H9 (cell line): ENCODE data around the gene ANAPC10. TPM values are rescaled to one million over a fixed set of nuclear protein-coding genes. Genes with fewer than 3 reads are reported as not detected.

Source experiments
- DNase-seq: peaks from one replicate; pipeline ENCODE4 v3.0.0-alpha.2; 2017
- H2AFZ ChIP-seq: one replicate; pipeline ENCODE4 v1.6.1; 2013; ENCODE audit warnings: mild to moderate bottlenecking, low read length, control low read depth, moderate library complexity
- H2AK5ac ChIP-seq: 2 replicates; pipeline ENCODE4 v1.6.1; 2013; ENCODE audit warnings: low read length, control low read depth, mixed read lengths; ENCODE audit not compliant: insufficient read length
- H2BK120ac ChIP-seq: one replicate; pipeline ENCODE4 v1.6.1; 2013; ENCODE audit warnings: low read depth, mild to moderate bottlenecking, low read length, control low read depth, inconsistent platforms; ENCODE audit not compliant: poor library complexity, severe bottlenecking
- H2BK12ac ChIP-seq: 2 replicates; pipeline ENCODE4 v1.6.1; 2013; ENCODE audit warnings: low read length, control low read depth, mixed read lengths, low read depth; ENCODE audit not compliant: insufficient read length
- H2BK15ac ChIP-seq: 2 replicates; pipeline ENCODE4 v1.6.1; 2013; ENCODE audit warnings: low read depth, low read length, control low read depth
- H2BK20ac ChIP-seq: one replicate; pipeline ENCODE4 v1.6.1; 2013; ENCODE audit warnings: low read depth, mild to moderate bottlenecking, low read length, control low read depth, inconsistent platforms; ENCODE audit not compliant: poor library complexity, severe bottlenecking
- H2BK5ac ChIP-seq: 2 replicates; pipeline ENCODE4 v1.6.1; 2013; ENCODE audit warnings: low read length, control low read depth, mixed read lengths; ENCODE audit not compliant: insufficient read length
- H3K14ac ChIP-seq: 2 replicates; pipeline ENCODE4 v1.6.1; 2013; ENCODE audit warnings: low read length, control low read depth; ENCODE audit not compliant: insufficient read depth
- H3K18ac ChIP-seq: 2 replicates; pipeline ENCODE4 v1.6.1; 2013; ENCODE audit warnings: low read depth, mild to moderate bottlenecking, mixed read lengths, low read length, control low read depth; ENCODE audit not compliant: insufficient read length
- H3K23ac ChIP-seq: 2 replicates; pipeline ENCODE4 v1.6.1; 2013; ENCODE audit warnings: low read length, control low read depth, mixed read lengths, low read depth; ENCODE audit not compliant: insufficient read length
- H3K23me2 ChIP-seq: 2 replicates; pipeline ENCODE4 v1.6.1; 2013; ENCODE audit warnings: low read depth, mild to moderate bottlenecking, mixed read lengths, low read length, control low read depth; ENCODE audit not compliant: insufficient read length, poor library complexity, severe bottlenecking
- H3K27ac ChIP-seq: 2 replicates; pipeline ENCODE4 v1.5.1; 2013; ENCODE audit warnings: low read length, control low read depth, mixed read lengths, low read depth; ENCODE audit not compliant: insufficient read length
- H3K27me3 ChIP-seq: 2 replicates; pipeline ENCODE4 v1.6.1; 2013; ENCODE audit warnings: low read length, control low read depth, inconsistent platforms; ENCODE audit not compliant: insufficient read depth
- H3K4ac ChIP-seq: 2 replicates; pipeline ENCODE4 v1.6.1; 2013; ENCODE audit warnings: low read depth, mild to moderate bottlenecking, control low read depth, inconsistent platforms, low read length, moderate library complexity
- H3K4me1 ChIP-seq: 2 replicates; pipeline ENCODE4 v1.6.1; 2013; ENCODE audit warnings: low read length, control low read depth, inconsistent platforms; ENCODE audit not compliant: insufficient read depth
- H3K4me2 ChIP-seq: 2 replicates; pipeline ENCODE4 v1.6.1; 2013; ENCODE audit warnings: low read length, control low read depth, mixed read lengths; ENCODE audit not compliant: insufficient read length, insufficient read depth
- H3K56ac ChIP-seq: 2 replicates; pipeline ENCODE4 v1.6.1; 2013; ENCODE audit warnings: low read depth, mild to moderate bottlenecking, mixed read lengths, low read length, control low read depth; ENCODE audit not compliant: insufficient read length
- H3K79me1 ChIP-seq: 2 replicates; pipeline ENCODE4 v1.6.1; 2013; ENCODE audit warnings: low read depth, mild to moderate bottlenecking, moderate library complexity, low read length, control low read depth, inconsistent platforms; ENCODE audit not compliant: insufficient read depth, poor library complexity, severe bottlenecking
- H3K79me2 ChIP-seq: 2 replicates; pipeline ENCODE4 v1.6.1; 2013; ENCODE audit warnings: low read length, control low read depth, inconsistent platforms; ENCODE audit not compliant: insufficient read depth
- H3K9ac ChIP-seq: 2 replicates; pipeline ENCODE4 v1.6.1; 2013; ENCODE audit warnings: low read length, control low read depth, mixed read lengths; ENCODE audit not compliant: insufficient read length; ENCODE audit errors: extremely low read depth
- H3K9me3 ChIP-seq: one replicate; pipeline ENCODE4 v1.6.1; 2013; ENCODE audit warnings: low read depth, low read length, inconsistent platforms; ENCODE audit not compliant: control insufficient read depth
- H3T11ph ChIP-seq: one replicate; pipeline ENCODE4 v1.6.1; 2013; ENCODE audit warnings: mild to moderate bottlenecking, low read length, control low read depth, inconsistent platforms
- H4K20me1 ChIP-seq: one replicate; pipeline ENCODE4 v1.6.1; 2013; ENCODE audit not compliant: control insufficient read depth, insufficient read length, insufficient read depth
- H4K5ac ChIP-seq: 2 replicates; pipeline ENCODE4 v1.6.1; 2013; ENCODE audit warnings: low read depth, mild to moderate bottlenecking, mixed read lengths, low read length, control low read depth; ENCODE audit not compliant: insufficient read length
- H4K8ac ChIP-seq: replicated peaks from 2 replicates; pipeline ENCODE4 v1.6.1; 2013; ENCODE audit warnings: low read length, control low read depth, mixed read lengths, low read depth; ENCODE audit not compliant: insufficient read length
- H4K91ac ChIP-seq: 2 replicates; pipeline ENCODE4 v1.6.1; 2013; ENCODE audit warnings: low read depth, mild to moderate bottlenecking, moderate library complexity, mixed read lengths, low read length, control low read depth; ENCODE audit not compliant: insufficient read length
- H3K27ac Mint-ChIP-seq, 3 experiments: 2 replicates in 2 of 3; 3 replicates in 1 of 3; pipeline ENCODE4 v1.8.0; 2020 to 2021; ENCODE audit warnings: mixed read lengths in 3 of 3, mild to moderate bottlenecking in 1 of 3, moderate library complexity in 1 of 3
- H3K27me3 Mint-ChIP-seq: 2 replicates; pipeline ENCODE4 v1.8.0; 2021; ENCODE audit warnings: low read depth, mild to moderate bottlenecking, moderate library complexity, mixed read lengths
- H3K36me3 Mint-ChIP-seq, 3 experiments: 2 replicates in 2 of 3; 3 replicates in 1 of 3; pipeline ENCODE4 v1.8.0; 2020 to 2021; ENCODE audit warnings: low read depth in 3 of 3, mixed read lengths in 3 of 3; ENCODE audit not compliant: insufficient read depth in 1 of 3
- H3K4me1 Mint-ChIP-seq, 2 experiments: 2 replicates each; pipeline ENCODE4 v1.8.0; 2020; ENCODE audit warnings: mixed read lengths in 2 of 2
- H3K4me3 Mint-ChIP-seq, 2 experiments: 2 replicates in 1 of 2; 3 replicates in 1 of 2; pipeline ENCODE4 v1.8.0; 2020 to 2021; ENCODE audit warnings: mild to moderate bottlenecking in 2 of 2, mixed read lengths in 2 of 2, moderate library complexity in 1 of 2
- H3K9me3 Mint-ChIP-seq, 2 experiments: 2 replicates in 1 of 2; 3 replicates in 1 of 2; pipeline ENCODE4 v1.8.0; 2020; ENCODE audit warnings: mild to moderate bottlenecking in 2 of 2, mixed read lengths in 2 of 2, moderate library complexity in 1 of 2
- CTCF ChIP-seq: fragments of 200-600 bp; sonication (generic); conservative IDR thresholded peaks from 3 replicates; pipeline ENCODE4 v1.8.0; 2021; ENCODE audit warnings: antibody characterized with exemption, mild to moderate bottlenecking
- total RNA-seq: library from RNA; stranded (reverse); gene quantifications from 2 replicates; pipeline ENCODE4 v1.2.1, GENCODE V29; 2021

Gene ANAPC10
- total RNA-seq, 1 experiment from 2014 or later = 25.3 TPM

GRCh38 chr4:145058256-145058655 lies 39.7 kb downstream of the ANAPC10 start:
- no peak overlapping the region for H3K27ac ChIP-seq
- no peak overlapping the region for H2BK20ac ChIP-seq
- H3K4me2 ChIP-seq = no peak overlapping the region
- peaks cover 0 to 4% of the 10 kb centered on the region in 2 experiments; a peak in 3 of 4 replicates for H3K4me1 Mint-ChIP-seq
- no peak overlapping the region for H2AFZ ChIP-seq
- no peak overlapping the region for H3K18ac ChIP-seq
- no peak overlapping the region for H4K5ac ChIP-seq
- H3K27me3 ChIP-seq = no peaks in the 10 kb centered on the region
- H3T11ph ChIP-seq = no peak overlapping the region
- H4K91ac ChIP-seq = no peak overlapping the region
- no peak overlapping the region for H2BK120ac ChIP-seq
- TF ChIP-seq CTCF = no peak
- DNase-seq = no peak
- H2BK15ac ChIP-seq = no peak overlapping the region; the same call in 1 of the 2 replicates
- no peaks in the 10 kb centered on the region; the same call in 1 of the 2 replicates for H3K79me2 ChIP-seq
- no peak overlapping the region; a peak in 1 of 7 replicates for H3K27ac Mint-ChIP-seq
- no peak overlapping the region for H3K9ac ChIP-seq
- no peak overlapping the region for H4K8ac ChIP-seq
- H3K23ac ChIP-seq = no peak overlapping the region
- no peaks in the 10 kb centered on the region for H3K23me2 ChIP-seq
- no peaks in the 10 kb centered on the region for H3K79me1 ChIP-seq
- no peaks in the 10 kb centered on the region for H3K27me3 Mint-ChIP-seq
- no peak overlapping the region for H3K4ac ChIP-seq
- H3K4me1 ChIP-seq = no peaks in the 10 kb centered on the region
- peaks cover 3 to 12% (median 9%) of the 10 kb centered on the region in 3 experiments; a peak in 6 of 7 replicates for H3K36me3 Mint-ChIP-seq
- no peak overlapping the region for H2BK12ac ChIP-seq
- peaks cover 0 to 2% of the 10 kb centered on the region in 2 experiments; a peak in 1 of 5 replicates for H3K9me3 Mint-ChIP-seq
- no peaks in the 10 kb centered on the region for H4K20me1 ChIP-seq
- no peaks in the 10 kb centered on the region for H3K9me3 ChIP-seq
- H3K14ac ChIP-seq = no peak overlapping the region
- H2BK5ac ChIP-seq = no peak overlapping the region
- no peak overlapping the region for H3K4me3 Mint-ChIP-seq
- H3K56ac ChIP-seq = no peak overlapping the region
- H2AK5ac ChIP-seq = no peak overlapping the region
